HEK293 (cell line): ENCODE measurements around the gene PHF13.

Source experiments
- BCL11A ChIP-seq: fragments of 450-650 bp; formaldehyde crosslinking; IDR thresholded peaks from 2 replicates; pipeline ENCODE4 v1.5.1; 2016; ENCODE audit warnings: low read depth, missing biosample characterization, missing genetic modification characterization
- GLI4 ChIP-seq: fragments of 450-650 bp; formaldehyde crosslinking; IDR thresholded peaks from 2 replicates; pipeline ENCODE4 v1.5.1; 2016; ENCODE audit warnings: missing biosample characterization, missing genetic modification characterization
- TRIM28 ChIP-seq: IDR thresholded peaks from 2 replicates; pipeline ENCODE4 v1.6.1; 2011; ENCODE audit warnings: low read length, control low read depth, borderline replicate concordance
- ZBTB1 ChIP-seq: fragments of 450-650 bp; formaldehyde crosslinking; IDR thresholded peaks from 2 replicates; pipeline ENCODE4 v1.5.1; 2016; ENCODE audit warnings: missing biosample characterization, missing genetic modification characterization
- ZFP37 ChIP-seq: fragments of 450-650 bp; formaldehyde crosslinking; IDR thresholded peaks from 2 replicates; pipeline ENCODE4 v1.5.1; 2016; ENCODE audit warnings: missing biosample characterization, missing genetic modification characterization
- ZNF416 ChIP-seq: fragments of 450-650 bp; formaldehyde crosslinking; IDR thresholded peaks from 2 replicates; pipeline ENCODE4 v1.5.1; 2016; ENCODE audit warnings: missing biosample characterization, missing genetic modification characterization
- ZNF549 ChIP-seq: fragments of 450-650 bp; IDR thresholded peaks from 2 replicates; pipeline ENCODE4 v1.5.1; 2018; ENCODE audit warnings: missing biosample characterization, missing genetic modification characterization, mild to moderate bottlenecking, inconsistent platforms, moderate library complexity
- ZNF791 ChIP-seq: fragments of 450-650 bp; formaldehyde crosslinking; IDR thresholded peaks from 2 replicates; pipeline ENCODE4 v1.5.1; 2016; ENCODE audit warnings: missing biosample characterization, missing genetic modification characterization
- TF ChIP-seq, protein P1 (sequence below): IDR thresholded peaks from 2 replicates; pipeline ENCODE4 v1.6.1; 2011; ENCODE audit warnings: mild to moderate bottlenecking, low read depth, low read length, borderline replicate concordance
- TF ChIP-seq, protein P2 (sequence below): fragments of 450-650 bp; formaldehyde crosslinking; IDR thresholded peaks from 2 replicates; pipeline ENCODE4 v1.5.1; 2016; ENCODE audit warnings: missing biosample characterization, missing genetic modification characterization
- TF ChIP-seq, protein P3 (sequence below): fragments of 450-650 bp; formaldehyde crosslinking; IDR thresholded peaks from 2 replicates; pipeline ENCODE4 v1.5.1; 2017; ENCODE audit warnings: missing biosample characterization, missing genetic modification characterization

DNA sequence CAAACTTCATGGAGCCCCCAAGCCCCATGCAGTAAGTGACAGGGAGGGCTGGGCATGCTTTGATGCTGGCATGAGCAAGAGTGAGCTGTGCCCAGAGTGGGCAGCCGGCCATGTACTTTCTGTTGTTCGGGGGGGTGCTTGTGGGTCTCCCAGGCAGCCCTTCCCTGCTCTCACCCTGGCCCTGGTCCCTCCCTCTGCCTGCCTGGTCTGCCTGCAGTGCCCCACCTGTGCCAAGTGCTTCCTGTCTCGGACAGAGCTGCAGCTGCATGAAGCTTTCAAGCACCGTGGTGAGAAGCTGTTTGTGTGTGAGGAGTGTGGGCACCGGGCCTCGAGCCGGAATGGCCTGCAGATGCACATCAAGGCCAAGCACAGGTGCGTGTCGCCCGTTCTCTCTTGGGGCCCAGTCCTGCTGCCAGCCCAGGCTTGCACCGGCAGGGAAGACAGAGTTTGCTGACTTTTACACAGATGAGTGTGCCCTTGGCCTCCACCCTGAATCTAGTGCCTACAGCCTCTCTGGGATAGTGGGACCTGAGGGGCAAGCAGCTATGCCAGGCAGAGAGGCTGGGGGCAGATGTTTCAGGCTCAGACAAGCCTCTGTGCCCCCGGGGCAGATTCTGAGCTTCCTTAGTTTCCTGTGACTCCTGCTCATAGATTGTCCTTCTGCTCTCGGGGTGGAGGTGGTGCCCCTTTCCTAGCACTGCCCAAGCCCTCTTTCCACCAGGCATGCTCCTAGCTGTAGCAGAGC is 26.1 kb upstream of the PHF13 start:
- TF ChIP-seq, protein P1, sequence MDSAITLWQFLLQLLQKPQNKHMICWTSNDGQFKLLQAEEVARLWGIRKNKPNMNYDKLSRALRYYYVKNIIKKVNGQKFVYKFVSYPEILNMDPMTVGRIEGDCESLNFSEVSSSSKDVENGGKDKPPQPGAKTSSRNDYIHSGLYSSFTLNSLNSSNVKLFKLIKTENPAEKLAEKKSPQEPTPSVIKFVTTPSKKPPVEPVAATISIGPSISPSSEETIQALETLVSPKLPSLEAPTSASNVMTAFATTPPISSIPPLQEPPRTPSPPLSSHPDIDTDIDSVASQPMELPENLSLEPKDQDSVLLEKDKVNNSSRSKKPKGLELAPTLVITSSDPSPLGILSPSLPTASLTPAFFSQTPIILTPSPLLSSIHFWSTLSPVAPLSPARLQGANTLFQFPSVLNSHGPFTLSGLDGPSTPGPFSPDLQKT, result no peak
- TF ChIP-seq ZFP37 (tag by site-specific recombination), result no peak
- TF ChIP-seq, protein P2, sequence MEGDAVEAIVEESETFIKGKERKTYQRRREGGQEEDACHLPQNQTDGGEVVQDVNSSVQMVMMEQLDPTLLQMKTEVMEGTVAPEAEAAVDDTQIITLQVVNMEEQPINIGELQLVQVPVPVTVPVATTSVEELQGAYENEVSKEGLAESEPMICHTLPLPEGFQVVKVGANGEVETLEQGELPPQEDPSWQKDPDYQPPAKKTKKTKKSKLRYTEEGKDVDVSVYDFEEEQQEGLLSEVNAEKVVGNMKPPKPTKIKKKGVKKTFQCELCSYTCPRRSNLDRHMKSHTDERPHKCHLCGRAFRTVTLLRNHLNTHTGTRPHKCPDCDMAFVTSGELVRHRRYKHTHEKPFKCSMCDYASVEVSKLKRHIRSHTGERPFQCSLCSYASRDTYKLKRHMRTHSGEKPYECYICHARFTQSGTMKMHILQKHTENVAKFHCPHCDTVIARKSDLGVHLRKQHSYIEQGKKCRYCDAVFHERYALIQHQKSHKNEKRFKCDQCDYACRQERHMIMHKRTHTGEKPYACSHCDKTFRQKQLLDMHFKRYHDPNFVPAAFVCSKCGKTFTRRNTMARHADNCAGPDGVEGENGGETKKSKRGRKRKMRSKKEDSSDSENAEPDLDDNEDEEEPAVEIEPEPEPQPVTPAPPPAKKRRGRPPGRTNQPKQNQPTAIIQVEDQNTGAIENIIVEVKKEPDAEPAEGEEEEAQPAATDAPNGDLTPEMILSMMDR (tag by site-specific recombination), result no peak
- no peak for TF ChIP-seq ZNF549 (tag by site-specific recombination)
- TF ChIP-seq TRIM28, result no peak
- no peak for TF ChIP-seq ZNF416 (tag by site-specific recombination)
- TF ChIP-seq, protein P3, sequence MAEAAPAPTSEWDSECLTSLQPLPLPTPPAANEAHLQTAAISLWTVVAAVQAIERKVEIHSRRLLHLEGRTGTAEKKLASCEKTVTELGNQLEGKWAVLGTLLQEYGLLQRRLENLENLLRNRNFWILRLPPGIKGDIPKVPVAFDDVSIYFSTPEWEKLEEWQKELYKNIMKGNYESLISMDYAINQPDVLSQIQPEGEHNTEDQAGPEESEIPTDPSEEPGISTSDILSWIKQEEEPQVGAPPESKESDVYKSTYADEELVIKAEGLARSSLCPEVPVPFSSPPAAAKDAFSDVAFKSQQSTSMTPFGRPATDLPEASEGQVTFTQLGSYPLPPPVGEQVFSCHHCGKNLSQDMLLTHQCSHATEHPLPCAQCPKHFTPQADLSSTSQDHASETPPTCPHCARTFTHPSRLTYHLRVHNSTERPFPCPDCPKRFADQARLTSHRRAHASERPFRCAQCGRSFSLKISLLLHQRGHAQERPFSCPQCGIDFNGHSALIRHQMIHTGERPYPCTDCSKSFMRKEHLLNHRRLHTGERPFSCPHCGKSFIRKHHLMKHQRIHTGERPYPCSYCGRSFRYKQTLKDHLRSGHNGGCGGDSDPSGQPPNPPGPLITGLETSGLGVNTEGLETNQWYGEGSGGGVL, result no peak
- TF ChIP-seq ZNF791 (tag by site-specific recombination), result no peak
- TF ChIP-seq ZBTB1 (tag by site-specific recombination), result no peak
- TF ChIP-seq GLI4 (tag by site-specific recombination), result no peak
- TF ChIP-seq BCL11A (tag by site-specific recombination), result no peak
